ENCODE measurements around the gene ZNF384.

Gene ZNF384

DNA sequence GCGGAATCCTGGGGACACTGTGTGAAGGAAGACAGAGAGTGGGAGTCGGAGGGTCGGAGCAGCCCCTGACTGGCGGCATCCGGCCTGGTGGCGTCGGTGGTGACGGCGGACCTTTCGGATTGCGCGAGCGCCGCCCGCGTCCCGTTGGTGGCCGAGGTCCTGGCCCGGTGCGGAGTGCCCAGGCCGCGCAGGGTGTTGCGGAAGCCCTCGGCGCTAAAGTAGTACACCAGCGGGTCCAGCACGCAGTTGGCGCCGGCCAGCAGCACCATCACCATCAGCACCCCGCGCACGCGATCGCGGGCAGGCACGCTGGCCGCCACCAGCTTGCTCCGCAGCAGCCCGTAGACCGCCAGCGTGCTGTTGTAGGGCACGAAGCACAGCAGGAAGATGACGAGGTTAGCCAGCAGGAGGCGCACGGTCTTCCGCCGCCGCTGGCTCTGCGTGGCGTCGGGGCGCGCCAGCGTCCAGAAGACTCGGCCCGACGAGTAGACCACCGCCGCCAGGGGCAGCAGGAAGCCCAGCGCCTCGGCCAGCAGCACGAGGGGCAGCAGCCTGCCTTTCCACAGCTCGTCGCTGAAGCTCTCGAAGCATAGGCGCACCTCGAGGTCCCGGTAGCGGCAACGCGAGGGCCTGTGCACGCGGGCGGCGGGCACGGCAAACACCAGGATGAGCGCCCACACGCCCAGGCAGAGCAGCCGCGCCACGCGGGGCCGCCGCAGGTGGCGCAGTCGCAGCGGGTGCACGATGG, 68.9 kb downstream of the ZNF384 start:
- DNase-seq (ENCODE audit: low spot score): peak; percentile 53

- no peak for DNase-seq (ENCODE audit: low spot score)
Observed at GRCh38 chr12:6618483-6619225, 70.5 kb downstream of the ZNF384 start.
